Measurements from ENCODE around the gene BUD13. TPM values are rescaled to one million over a fixed set of nuclear protein-coding genes. Genes with fewer than 3 reads are reported as not detected.

The BUD13 gene
- total and polyA plus RNA-seq, 2 of the 13 experiments (the other 11 are each of a cell fraction or from before 2014, with no cell fraction given) = 13.3 to 25.9 TPM

- TF ChIP-seq TCF12 (IDR thresholded peaks at IDR 0.05) = no peak
- peak; percentile 69; the same call in 1 of the 2 replicates for TF ChIP-seq TCF12 (CRISPR knock-in tag; IDR thresholded peaks at IDR 0.05)
- TF ChIP-seq ERF (CRISPR knock-in tag; IDR thresholded peaks at IDR 0.05) = peak; percentile 45; the same call in 1 of the 2 replicates
- no peak for TF ChIP-seq ZFAT (CRISPR knock-in tag; conservative IDR thresholded peaks at IDR 0.05)
- TF ChIP-seq SAFB2 (CRISPR knock-in tag; IDR thresholded peaks at IDR 0.05; ENCODE audit: borderline replicate concordance, low read depth) = peak; percentile 69; the same call in 1 of the 2 replicates
- peak; percentile 46; the same call in 1 of the 2 replicates for TF ChIP-seq ZXDC (CRISPR knock-in tag; IDR thresholded peaks at IDR 0.05)
- TF ChIP-seq ZNF280B (CRISPR knock-in tag; IDR thresholded peaks at IDR 0.05; ENCODE audit: borderline replicate concordance) = no peak
- TF ChIP-seq ZMYM3 (CRISPR knock-in tag; IDR thresholded peaks at IDR 0.05) = peak; percentile 69
- 0 out of 2 replicates have a peak, but pooled peaks have one; percentile 24 for TF ChIP-seq U2AF2 (IDR thresholded peaks at IDR 0.05; ENCODE audit: low read depth, low read length)
- peak; percentile 43; the same call in 1 of the 2 replicates for TF ChIP-seq ZKSCAN8 (CRISPR knock-in tag; IDR thresholded peaks at IDR 0.05; ENCODE audit: borderline replicate concordance)
- TF ChIP-seq PRDM4 (CRISPR knock-in tag; IDR thresholded peaks at IDR 0.05; ENCODE audit: borderline replicate concordance) = no peak
- TF ChIP-seq ZNF776 (CRISPR knock-in tag; IDR thresholded peaks at IDR 0.05) = no peak
- no peak for TF ChIP-seq SMAD3 (CRISPR knock-in tag; IDR thresholded peaks at IDR 0.05)
- 0 out of 2 replicates have a peak, but pooled peaks have one; percentile 52 for TF ChIP-seq ZNF547 (CRISPR knock-in tag; IDR thresholded peaks at IDR 0.05)
- 0 out of 2 replicates have a peak, but pooled peaks have one; percentile 13 for TF ChIP-seq ZNF644 (CRISPR knock-in tag; IDR thresholded peaks at IDR 0.05; ENCODE audit: low read depth)
- no peak for TF ChIP-seq HNRNPLL (IDR thresholded peaks at IDR 0.05; ENCODE audit: low read depth, low read length, poor library complexity, severe bottlenecking)
- no peak for TF ChIP-seq PAF1 (CRISPR knock-in tag; IDR thresholded peaks at IDR 0.05)
- peak; percentile 81 for TF ChIP-seq PATZ1 (CRISPR knock-in tag; IDR thresholded peaks at IDR 0.05)
- no peak; the same call in 1 of the 2 replicates for TF ChIP-seq ELF3 (CRISPR knock-in tag; IDR thresholded peaks at IDR 0.05)
- TF ChIP-seq SMC3 (IDR thresholded peaks at IDR 0.05; ENCODE audit: low read length) = 0 out of 2 replicates have a peak, but pooled peaks have one; percentile 19
- no peak for TF ChIP-seq ZNF75D (CRISPR knock-in tag; IDR thresholded peaks at IDR 0.05; ENCODE audit: borderline replicate concordance)
- TF ChIP-seq KLF9 (CRISPR knock-in tag; IDR thresholded peaks at IDR 0.05; ENCODE audit: low read depth) = no peak
Observed at GRCh38 chr11:116792144-116792868, 19.5 kb upstream of the BUD13 start (continued).

Data from HepG2 (cell line).